ENCODE results near the gene DIDO1. TPM values are rescaled to one million over a fixed set of nuclear protein-coding genes. Genes with fewer than 3 reads are reported as not detected.

Gene DIDO1
- total RNA-seq, 4 donors from 2014 or later: 38.2 to 68.8 (median 46.6) TPM

DNA sequence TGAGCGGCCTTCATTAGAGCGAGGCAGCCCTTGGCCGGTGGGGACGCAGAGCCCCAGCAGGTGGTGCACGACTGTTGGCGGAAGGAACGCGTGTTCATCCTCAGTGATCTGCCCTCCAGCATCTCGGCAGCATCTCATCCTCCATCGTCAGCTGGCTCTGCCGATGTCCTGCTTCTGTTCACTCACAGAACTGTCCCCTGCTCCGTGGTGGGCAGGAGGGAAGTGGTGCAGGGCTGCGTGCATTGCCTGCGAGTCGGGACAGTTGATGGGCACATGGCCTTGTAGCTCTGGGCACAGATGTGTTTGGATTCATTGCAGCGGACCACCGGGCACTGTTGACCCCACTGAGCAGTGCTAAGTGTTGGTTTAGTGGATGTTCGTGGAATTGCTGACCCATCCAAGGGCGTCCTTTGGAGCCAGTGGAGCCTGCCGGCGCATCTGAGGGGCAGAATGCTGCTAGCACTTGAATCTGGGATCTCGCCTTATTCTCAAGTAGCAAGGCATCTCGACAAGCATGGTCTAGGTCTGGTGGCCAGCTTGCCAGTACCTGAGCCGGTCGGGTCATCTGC, 19.6 kb upstream of the DIDO1 start:
- TF ChIP-seq, protein P1, sequence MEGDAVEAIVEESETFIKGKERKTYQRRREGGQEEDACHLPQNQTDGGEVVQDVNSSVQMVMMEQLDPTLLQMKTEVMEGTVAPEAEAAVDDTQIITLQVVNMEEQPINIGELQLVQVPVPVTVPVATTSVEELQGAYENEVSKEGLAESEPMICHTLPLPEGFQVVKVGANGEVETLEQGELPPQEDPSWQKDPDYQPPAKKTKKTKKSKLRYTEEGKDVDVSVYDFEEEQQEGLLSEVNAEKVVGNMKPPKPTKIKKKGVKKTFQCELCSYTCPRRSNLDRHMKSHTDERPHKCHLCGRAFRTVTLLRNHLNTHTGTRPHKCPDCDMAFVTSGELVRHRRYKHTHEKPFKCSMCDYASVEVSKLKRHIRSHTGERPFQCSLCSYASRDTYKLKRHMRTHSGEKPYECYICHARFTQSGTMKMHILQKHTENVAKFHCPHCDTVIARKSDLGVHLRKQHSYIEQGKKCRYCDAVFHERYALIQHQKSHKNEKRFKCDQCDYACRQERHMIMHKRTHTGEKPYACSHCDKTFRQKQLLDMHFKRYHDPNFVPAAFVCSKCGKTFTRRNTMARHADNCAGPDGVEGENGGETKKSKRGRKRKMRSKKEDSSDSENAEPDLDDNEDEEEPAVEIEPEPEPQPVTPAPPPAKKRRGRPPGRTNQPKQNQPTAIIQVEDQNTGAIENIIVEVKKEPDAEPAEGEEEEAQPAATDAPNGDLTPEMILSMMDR (IDR thresholded peaks at IDR 0.05; ENCODE audit: low read depth): no peak

DNA sequence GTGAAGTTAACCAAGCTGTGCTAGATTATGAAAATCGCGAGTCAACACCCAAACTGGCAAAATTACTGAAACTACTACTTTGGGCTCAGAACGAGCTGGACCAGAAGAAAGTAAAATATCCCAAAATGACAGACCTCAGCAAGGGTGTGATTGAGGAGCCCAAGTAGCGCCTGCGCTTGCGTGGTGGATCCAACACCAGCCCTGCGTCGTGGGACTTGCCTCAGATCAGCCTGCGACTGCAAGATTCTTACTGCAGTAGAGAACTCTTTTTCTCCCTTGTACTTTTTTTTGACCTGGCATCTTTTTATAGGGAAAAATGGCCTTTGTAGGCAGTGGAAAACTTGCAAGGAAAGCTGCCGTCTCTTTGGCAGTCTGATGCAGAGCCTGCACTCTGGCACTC, 18.4 kb upstream of the DIDO1 start:
- TF ChIP-seq, protein P1 (IDR thresholded peaks at IDR 0.05; ENCODE audit: low read depth): no peak

GRCh38 chr20:62944184-62944583, 17.9 kb upstream of the DIDO1 start:
- TF ChIP-seq, protein P1 (IDR thresholded peaks at IDR 0.05; ENCODE audit: low read depth): no peak

GRCh38 chr20:62943396-62943795, 17.1 kb upstream of the DIDO1 start:
- TF ChIP-seq, protein P1 (IDR thresholded peaks at IDR 0.05; ENCODE audit: low read depth): no peak

DNA sequence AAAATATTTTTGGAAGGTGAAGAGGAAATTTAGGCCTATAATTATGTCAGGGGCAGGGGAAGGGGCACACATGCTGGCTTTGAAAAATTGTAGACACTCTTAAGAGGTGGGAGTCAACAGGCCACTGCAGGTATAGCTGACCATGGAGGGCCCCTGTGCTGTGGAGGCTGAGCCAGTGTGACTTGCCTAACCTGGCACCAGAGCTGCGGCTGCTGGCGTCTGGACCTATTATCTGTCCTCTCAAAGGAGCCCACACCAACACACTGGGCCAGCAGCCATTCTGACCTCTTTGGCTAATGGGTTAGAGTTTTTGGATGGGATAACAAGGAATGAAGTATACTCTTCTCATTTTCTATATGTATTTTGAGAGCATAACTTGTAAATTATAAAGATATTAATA, 16.2 kb upstream of the DIDO1 start:
- TF ChIP-seq, protein P1 (IDR thresholded peaks at IDR 0.05; ENCODE audit: low read depth): no peak

- TF ChIP-seq, protein P1 (IDR thresholded peaks at IDR 0.05; ENCODE audit: low read depth): no peak
Observed at GRCh38 chr20:62941792-62942191, 15.5 kb upstream of the DIDO1 start.

DNA sequence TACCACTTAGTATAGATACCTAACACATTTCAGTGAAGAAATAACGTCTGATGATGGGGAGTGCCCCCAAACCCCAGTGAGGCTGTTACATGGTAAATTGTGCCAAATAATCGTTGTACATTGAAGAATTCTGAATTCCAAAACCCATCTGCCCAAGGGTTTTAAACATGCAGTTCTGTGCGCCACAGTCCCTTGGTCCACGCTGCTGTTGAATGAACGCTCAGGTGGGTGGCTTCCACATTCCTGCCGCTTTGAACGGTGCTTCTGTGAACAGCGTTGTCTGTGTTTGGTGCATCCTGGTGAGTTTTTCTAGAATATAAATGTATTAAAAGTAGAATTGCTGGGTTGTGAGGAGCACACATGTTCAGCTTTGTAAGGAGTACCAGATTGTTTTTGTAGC, 14.6 kb upstream of the DIDO1 start:
- TF ChIP-seq, protein P1 (IDR thresholded peaks at IDR 0.05; ENCODE audit: low read depth): no peak

Measured in subcutaneous adipose tissue (tissue), 4 donors.